Renal pelvis (tissue), 4 donors: ENCODE data around the gene PRMT9. TPM values are rescaled to one million over a fixed set of nuclear protein-coding genes. Genes with fewer than 3 reads are reported as not detected.

Experiments
- DNase-seq: peaks from one replicate; pipeline ENCODE4 v3.0.0-alpha.2; 2013
- polyA plus RNA-seq, 3 donors: library from polyadenylated mRNA; unstranded; fragments of 120-200 nt; gene quantifications; one replicate each; pipeline ENCODE4 v1.2.1, GENCODE V29; 2013; ENCODE audit not compliant: insufficient read length in 3 of 3

Gene PRMT9
- polyA plus RNA-seq, 3 donors, result 22.3 to 28.2 (median 26.8) TPM

- DNase-seq, result no peak
Measured at GRCh38 chr4:147626903-147627302, 57.1 kb downstream of the PRMT9 start.

- DNase-seq, result no peak
Measured at GRCh38 chr4:147625733-147626132, 58.2 kb downstream of the PRMT9 start.

GRCh38 chr4:147620315-147620714 is 63.6 kb downstream of the PRMT9 start:
- DNase-seq, result no peak

- DNase-seq, result no peak
Measured at GRCh38 chr4:147617841-147618691, 65.9 kb downstream of the PRMT9 start.

- DNase-seq, result peak; percentile 97
Measured at GRCh38 chr4:147617173-147617840, 66.7 kb downstream of the PRMT9 start, which contains the start of gene TMEM184C. TSS of gene TMEM184C (plus strand) at chr4:147617397. CDS start at chr4:147617957, 560 bp downstream.

- DNase-seq, result no peak
Measured at GRCh38 chr4:147616849-147617172, 67.2 kb downstream of the PRMT9 start.

GRCh38 chr4:147610686-147611085 is 73.3 kb downstream of the PRMT9 start:
- no peak for DNase-seq

GRCh38 chr4:147607471-147607870 is 76.5 kb downstream of the PRMT9 start:
- no peak for DNase-seq

- DNase-seq, result no peak
Measured at GRCh38 chr4:147605499-147605898, 78.5 kb downstream of the PRMT9 start.

GRCh38 chr4:147599769-147600168 is 84.2 kb downstream of the PRMT9 start:
- DNase-seq, result no peak

GRCh38 chr4:147599206-147599605 is 84.8 kb downstream of the PRMT9 start:
- no peak for DNase-seq

GRCh38 chr4:147597561-147597960 is 86.4 kb downstream of the PRMT9 start:
- DNase-seq, result peak; percentile 27

GRCh38 chr4:147596981-147597380 is 87.0 kb downstream of the PRMT9 start:
- DNase-seq, result peak; percentile 42

- no peak for DNase-seq
Measured at GRCh38 chr4:147596377-147596776, 87.6 kb downstream of the PRMT9 start.

- no peak for DNase-seq
Measured at GRCh38 chr4:147594578-147594977, 89.4 kb downstream of the PRMT9 start.

GRCh38 chr4:147594107-147594506 is 89.9 kb downstream of the PRMT9 start:
- DNase-seq, result no peak

GRCh38 chr4:147591106-147591505 is 92.9 kb downstream of the PRMT9 start:
- DNase-seq, result no peak

GRCh38 chr4:147590249-147590920 is 93.6 kb downstream of the PRMT9 start:
- DNase-seq, result peak; percentile 81

- DNase-seq, result no peak
Measured at GRCh38 chr4:147589586-147589985, 94.4 kb downstream of the PRMT9 start.
